Memory B cell (primary cell): ENCODE results near the gene WDR54.

Source experiments
- ATAC-seq: fragments of 150-1000 bp; cut with Tn5 transposase; 2 replicates; pipeline ENCODE4 v1.10.0; 2021; ENCODE audit warnings: low read depth, mild to moderate bottlenecking, moderate library complexity
- DNase-seq, 2 donors: peaks; one replicate each; pipeline ENCODE4 v3.0.0; 2022; ENCODE audit warnings: low spot score in 2 of 2
- H3K27ac Mint-ChIP-seq: one replicate; pipeline ENCODE4 v1.8.0; 2022; ENCODE audit warnings: mild to moderate bottlenecking, moderate library complexity, mixed read lengths
- H3K27me3 Mint-ChIP-seq: one replicate; pipeline ENCODE4 v1.8.0; 2022; ENCODE audit warnings: mixed read lengths
- H3K36me3 Mint-ChIP-seq: one replicate; pipeline ENCODE4 v1.8.0; 2022; ENCODE audit warnings: mild to moderate bottlenecking, mixed read lengths
- H3K4me1 Mint-ChIP-seq: one replicate; pipeline ENCODE4 v1.8.0; 2022; ENCODE audit warnings: mixed read lengths
- H3K4me3 Mint-ChIP-seq: one replicate; pipeline ENCODE4 v1.8.0; 2022; ENCODE audit warnings: mild to moderate bottlenecking, moderate library complexity, mixed read lengths
- H3K9me3 Mint-ChIP-seq: one replicate; pipeline ENCODE4 v1.8.0; 2022; ENCODE audit warnings: mixed read lengths

The WDR54 gene, protein sequence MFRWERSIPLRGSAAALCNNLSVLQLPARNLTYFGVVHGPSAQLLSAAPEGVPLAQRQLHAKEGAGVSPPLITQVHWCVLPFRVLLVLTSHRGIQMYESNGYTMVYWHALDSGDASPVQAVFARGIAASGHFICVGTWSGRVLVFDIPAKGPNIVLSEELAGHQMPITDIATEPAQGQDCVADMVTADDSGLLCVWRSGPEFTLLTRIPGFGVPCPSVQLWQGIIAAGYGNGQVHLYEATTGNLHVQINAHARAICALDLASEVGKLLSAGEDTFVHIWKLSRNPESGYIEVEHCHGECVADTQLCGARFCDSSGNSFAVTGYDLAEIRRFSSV

DNA sequence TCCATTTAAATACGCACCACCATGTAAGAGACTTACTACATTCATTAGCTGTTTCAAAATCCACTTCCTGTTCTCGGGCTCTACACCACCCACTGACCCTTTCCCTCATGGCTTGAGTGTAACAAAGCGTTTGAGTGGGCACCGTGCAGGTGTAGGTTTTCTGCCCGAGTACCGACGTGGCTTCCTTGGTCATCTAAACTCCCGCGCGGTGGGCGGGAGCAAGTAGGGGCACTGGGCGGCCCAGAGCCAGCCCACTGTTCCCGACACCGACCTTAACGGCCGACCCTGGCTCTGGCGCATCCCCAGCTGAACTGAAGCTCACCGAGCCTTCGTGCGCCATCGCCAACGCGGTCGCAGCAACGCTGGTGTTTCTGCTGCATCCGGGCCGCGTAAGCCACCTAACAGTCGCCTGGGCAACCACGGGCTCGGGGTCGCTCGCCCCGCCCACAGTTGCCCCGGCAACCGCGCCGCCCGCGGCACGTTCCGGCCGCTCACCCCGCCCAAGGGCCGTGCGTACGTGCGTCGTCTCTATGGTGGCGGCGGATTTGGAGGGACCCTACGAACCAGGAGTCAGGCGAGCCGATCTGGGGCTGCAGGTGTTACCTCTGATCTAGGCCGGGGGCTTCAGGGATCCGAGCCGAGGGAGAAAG lies at the start of gene WDR54, which contains the start of gene C2orf81:
Gene WDR54, plus strand, starts transcription at position 510 of the 650 bp plus-strand sequence. CDS start 424 bp downstream, outside the sequence.
Gene C2orf81, minus strand, starts transcription at position 399 of the 650 bp plus-strand sequence. Its CDS starts 59 bp downstream, at position 340.
- Mint-ChIP-seq H3K36me3 (peaks cover 5% of the 10 kb centered on the region), H3K27me3 (no peaks in the 10 kb centered on the region), H3K4me3 (peak within 1 kb of the TSS; percentile 98), H3K4me1 (peaks cover 14% of the 10 kb centered on the region), H3K27ac (peak within 1 kb of the TSS; percentile 96), H3K9me3 (no peaks in the 10 kb centered on the region)
- ATAC-seq (peak; percentile 92), DNase-seq (peak; percentile 94 to 97)

GRCh38 chr2:74372674-74373073 lies 48.9 kb upstream of the WDR54 start:
- no peaks in the 10 kb centered on the region for H3K27me3 Mint-ChIP-seq
- H3K36me3 Mint-ChIP-seq = peaks cover 48% of the 10 kb centered on the region
- peaks cover 8% of the 10 kb centered on the region for H3K4me1 Mint-ChIP-seq
- DNase-seq = no peak
- no peak overlapping the region for H3K4me3 Mint-ChIP-seq
- H3K27ac Mint-ChIP-seq = no peak overlapping the region
- ATAC-seq = no peak
- no peaks in the 10 kb centered on the region for H3K9me3 Mint-ChIP-seq

- ATAC-seq (no peak), DNase-seq (no peak)
These were observed 48.3 kb upstream of the WDR54 start for GRCh38 chr2:74373221-74373676.

GRCh38 chr2:74373985-74374384 lies 47.5 kb upstream of the WDR54 start:
- no peak for ATAC-seq
- Mint-ChIP-seq H3K27ac (no peak overlapping the region), H3K4me1 (peaks cover 11% of the 10 kb centered on the region), H3K27me3 (no peaks in the 10 kb centered on the region), H3K9me3 (no peaks in the 10 kb centered on the region), H3K36me3 (peaks cover 42% of the 10 kb centered on the region), H3K4me3 (no peak overlapping the region)
- no peak for DNase-seq

More at GRCh38 chr2:74373221-74373676, 48.3 kb upstream of the WDR54 start:
- peaks cover 47% of the 10 kb centered on the region for H3K36me3 Mint-ChIP-seq
- H3K27me3 Mint-ChIP-seq = no peaks in the 10 kb centered on the region
- peaks cover 8% of the 10 kb centered on the region for H3K4me1 Mint-ChIP-seq
- no peak overlapping the region for H3K4me3 Mint-ChIP-seq
- no peak overlapping the region for H3K27ac Mint-ChIP-seq
- no peaks in the 10 kb centered on the region for H3K9me3 Mint-ChIP-seq

GRCh38 chr2:74374509-74375205 lies 46.9 kb upstream of the WDR54 start:
- peaks cover 38% of the 10 kb centered on the region for H3K36me3 Mint-ChIP-seq
- H3K4me1 Mint-ChIP-seq = peaks cover 11% of the 10 kb centered on the region
- no peak for DNase-seq

DNA sequence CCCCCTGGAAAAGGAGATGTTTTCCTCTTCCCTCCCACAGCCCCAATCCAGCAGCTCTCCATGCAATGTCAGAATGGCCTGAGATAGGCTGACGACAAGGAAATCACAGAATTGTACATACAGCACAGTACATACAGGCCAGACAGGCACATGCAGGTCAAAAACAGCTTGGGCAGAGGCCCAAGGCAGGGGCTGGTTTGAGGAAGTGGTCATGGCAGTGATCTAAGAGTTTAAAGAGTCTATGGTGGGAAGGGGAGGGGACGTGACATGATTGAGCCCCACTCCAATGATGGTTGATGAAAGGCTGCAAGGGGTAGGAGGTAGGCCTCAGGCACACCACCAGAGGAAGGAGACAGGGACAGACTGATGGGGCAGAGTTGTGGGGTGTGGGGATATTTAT lies 45.7 kb upstream of the WDR54 start:
- Mint-ChIP-seq H3K27ac (no peak overlapping the region), H3K9me3 (no peaks in the 10 kb centered on the region), H3K36me3 (peaks cover 27% of the 10 kb centered on the region), H3K4me1 (peaks cover 18% of the 10 kb centered on the region), H3K4me3 (no peak overlapping the region), H3K27me3 (no peaks in the 10 kb centered on the region)
- ATAC-seq = no peak
- DNase-seq = no peak

More at GRCh38 chr2:74374509-74375205, 46.9 kb upstream of the WDR54 start:
- ATAC-seq = no peak
- Mint-ChIP-seq H3K27ac (no peak overlapping the region), H3K27me3 (no peaks in the 10 kb centered on the region), H3K9me3 (no peaks in the 10 kb centered on the region), H3K4me3 (no peak overlapping the region)

GRCh38 chr2:74378007-74378406 lies 43.5 kb upstream of the WDR54 start:
- Mint-ChIP-seq H3K4me1 (peaks cover 21% of the 10 kb centered on the region), H3K9me3 (no peaks in the 10 kb centered on the region), H3K27me3 (no peaks in the 10 kb centered on the region), H3K27ac (no peak overlapping the region), H3K4me3 (no peak overlapping the region), H3K36me3 (peaks cover 16% of the 10 kb centered on the region)
- ATAC-seq (no peak), DNase-seq (no peak)

- peaks cover 19% of the 10 kb centered on the region for H3K36me3 Mint-ChIP-seq
- H3K27ac Mint-ChIP-seq = no peak within 1 kb of the TSS
- ATAC-seq = no peak
- no peak for DNase-seq
- peak within 1 kb of the TSS; percentile 6 for H3K4me3 Mint-ChIP-seq
- H3K4me1 Mint-ChIP-seq = peaks cover 21% of the 10 kb centered on the region
- H3K9me3 Mint-ChIP-seq = no peaks in the 10 kb centered on the region
- H3K27me3 Mint-ChIP-seq = no peaks in the 10 kb centered on the region
These were observed 41.4 kb upstream of the WDR54 start, which contains the start of gene DCTN1 for GRCh38 chr2:74379851-74380789. TSS of gene DCTN1 (minus strand) at chr2:74380311. CDS start at chr2:74380037, 274 bp downstream.

DNA sequence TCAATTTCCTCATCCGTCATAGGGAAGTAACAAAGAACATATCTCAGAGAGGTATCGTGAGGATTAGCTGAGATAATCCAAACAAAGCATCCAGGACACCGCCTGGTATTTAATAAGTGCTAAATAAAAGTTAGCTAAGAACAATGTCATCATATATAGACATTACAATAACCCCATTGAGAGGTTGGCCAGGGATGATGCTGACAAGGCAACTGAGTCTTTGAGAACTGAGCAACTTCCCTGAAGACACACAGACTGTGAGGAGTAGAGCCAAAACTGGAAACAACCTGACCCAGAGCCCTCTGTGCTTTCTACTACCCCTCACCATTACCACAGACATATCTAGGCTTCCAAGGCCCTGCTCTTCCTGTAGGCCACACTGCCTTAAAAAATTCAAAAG lies 39.8 kb upstream of the WDR54 start:
- no peak for DNase-seq
- H3K36me3 Mint-ChIP-seq = peaks cover 9% of the 10 kb centered on the region
- H3K4me3 Mint-ChIP-seq = no peak overlapping the region
- no peak for ATAC-seq
- peaks cover 16% of the 10 kb centered on the region for H3K4me1 Mint-ChIP-seq
- H3K9me3 Mint-ChIP-seq = no peaks in the 10 kb centered on the region
- no peak overlapping the region for H3K27ac Mint-ChIP-seq
- H3K27me3 Mint-ChIP-seq = no peaks in the 10 kb centered on the region

DNA sequence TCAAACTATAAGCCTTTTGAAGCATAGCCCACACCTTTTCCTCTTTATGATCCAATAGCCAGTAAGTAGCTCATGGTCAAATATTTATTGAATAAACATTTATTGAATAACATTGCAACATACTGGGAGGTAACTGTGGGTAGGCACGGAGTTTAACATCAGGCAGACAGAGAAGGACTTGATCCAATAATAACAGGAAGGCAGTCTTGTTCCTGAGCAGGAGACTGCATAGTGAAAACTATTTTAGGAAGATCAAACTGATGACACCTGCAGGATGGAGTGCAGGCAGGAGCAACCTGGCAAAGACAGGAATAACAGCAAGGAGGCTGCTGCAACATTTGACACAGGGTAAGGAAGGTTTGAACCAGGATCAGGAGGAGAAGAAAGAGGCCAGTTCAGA lies 38.3 kb upstream of the WDR54 start:
- no peaks in the 10 kb centered on the region for H3K27me3 Mint-ChIP-seq
- no peak overlapping the region for H3K27ac Mint-ChIP-seq
- no peak for ATAC-seq

DNA sequence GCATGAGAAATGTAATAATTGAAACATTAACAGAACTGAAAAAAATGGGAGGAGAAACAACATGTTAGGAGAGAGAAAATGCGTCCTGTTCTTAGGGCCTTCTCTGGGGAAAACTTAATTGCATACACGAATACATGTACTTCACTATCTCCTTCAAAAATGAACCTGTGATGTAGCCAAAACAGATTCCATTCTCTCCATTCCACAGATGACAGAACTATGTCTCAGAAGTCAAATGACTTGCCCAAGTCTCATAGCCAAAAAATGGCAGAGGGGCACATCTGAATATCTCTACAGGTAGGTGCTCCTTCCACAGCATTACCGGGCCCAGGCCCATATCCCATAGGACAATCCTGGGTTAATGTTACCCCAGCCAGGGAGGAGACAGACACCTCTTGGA lies 37.5 kb upstream of the WDR54 start:
- Mint-ChIP-seq H3K27me3 (no peaks in the 10 kb centered on the region), H3K36me3 (peaks cover 3% of the 10 kb centered on the region), H3K27ac (no peak overlapping the region), H3K9me3 (no peaks in the 10 kb centered on the region), H3K4me3 (no peak overlapping the region), H3K4me1 (peaks cover 13% of the 10 kb centered on the region)
- DNase-seq (no peak), ATAC-seq (no peak)

More for the DNA sequence above, 38.3 kb upstream of the WDR54 start:
- H3K36me3 Mint-ChIP-seq = peaks cover 3% of the 10 kb centered on the region
- no peak overlapping the region for H3K4me3 Mint-ChIP-seq
- peaks cover 16% of the 10 kb centered on the region for H3K4me1 Mint-ChIP-seq
- H3K9me3 Mint-ChIP-seq = no peaks in the 10 kb centered on the region
- no peak for DNase-seq

- H3K4me3 Mint-ChIP-seq = no peak overlapping the region
- no peak overlapping the region for H3K27ac Mint-ChIP-seq
- peaks cover 3% of the 10 kb centered on the region for H3K36me3 Mint-ChIP-seq
- no peak for DNase-seq
- H3K27me3 Mint-ChIP-seq = no peaks in the 10 kb centered on the region
- ATAC-seq = no peak
- peaks cover 8% of the 10 kb centered on the region for H3K4me1 Mint-ChIP-seq
- H3K9me3 Mint-ChIP-seq = no peaks in the 10 kb centered on the region
These were observed 36.1 kb upstream of the WDR54 start for GRCh38 chr2:74385396-74385795.

GRCh38 chr2:74387346-74387745 lies 34.2 kb upstream of the WDR54 start:
- Mint-ChIP-seq H3K9me3 (no peaks in the 10 kb centered on the region), H3K4me3 (no peak overlapping the region), H3K27ac (no peak overlapping the region), H3K27me3 (no peaks in the 10 kb centered on the region), H3K36me3 (peaks cover 3% of the 10 kb centered on the region), H3K4me1 (peaks cover 5% of the 10 kb centered on the region)
- ATAC-seq (no peak), DNase-seq (no peak)
